ENCODE measurements around the gene NMS. TPM values are rescaled to one million over a fixed set of nuclear protein-coding genes. Genes with fewer than 3 reads are reported as not detected.

NMS gene
- total and polyA plus RNA-seq, 2 of the 8 experiments (the other 6 are each of a cell fraction or from before 2014, with no cell fraction given), result not detected

DNA sequence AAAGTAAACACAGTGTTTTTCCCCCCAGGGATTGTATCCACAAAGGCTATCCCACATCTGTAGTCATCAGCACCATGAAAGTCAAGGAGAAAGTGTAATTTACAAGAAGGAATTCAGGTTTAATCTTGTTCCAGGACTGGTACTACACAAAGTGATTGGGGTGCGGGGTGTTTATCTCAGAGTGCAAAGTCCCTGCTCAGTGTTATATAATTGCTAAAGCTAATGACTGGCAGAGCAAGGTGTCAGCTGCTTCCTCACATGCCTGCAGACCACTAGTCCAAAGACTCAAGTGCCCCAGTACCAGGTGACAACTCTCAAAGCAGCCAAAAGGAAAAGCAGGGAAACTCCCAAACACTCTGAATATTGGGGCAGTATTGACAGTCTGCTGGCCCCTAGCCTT is 52.1 kb downstream of the NMS start:
- Histone ChIP-seq H3K9me3 (ENCODE audit: insufficient read depth in 2 of 2, low read depth in 1 of 2, low read length in 1 of 2) (no peaks in the 10 kb centered on the region), H3K4me2 (ENCODE audit: insufficient read depth in 1 of 2, low read depth in 2 of 2, low read length in 2 of 2) (no peak overlapping the region), H4K91ac (replicated peaks; ENCODE audit: insufficient read length, low read length) (no peak overlapping the region), H3K4me3 (ENCODE audit: extremely low read depth in 1 of 4, insufficient read depth in 2 of 4, low read depth in 3 of 4, low read length in 4 of 4) (no peak overlapping the region), H2BK15ac (ENCODE audit: low read length) (no peak overlapping the region), H2AK5ac (ENCODE audit: low read depth, low read length) (no peak overlapping the region), H3K4me1 (replicated peaks in 1 of 4; ENCODE audit: control insufficient read depth in 3 of 4, insufficient read depth in 4 of 4, low read length in 3 of 4) (no peaks in the 10 kb centered on the region), H2AFZ (ENCODE audit: low read length) (no peak overlapping the region), H3K14ac (ENCODE audit: insufficient read length) (no peak overlapping the region), H2BK120ac (replicated peaks; ENCODE audit: low read depth, low read length) (no peak overlapping the region), H2BK5ac (ENCODE audit: low read depth, low read length) (no peak overlapping the region), H3K9ac (replicated peaks in 1 of 4; ENCODE audit: extremely low read depth in 1 of 4, low read depth in 3 of 4, low read length in 3 of 4) (no peak overlapping the region), H3K56ac (replicated peaks; ENCODE audit: insufficient read length, low read depth, low read length) (no peak overlapping the region), H4K20me1 (replicated peaks in 1 of 2; ENCODE audit: control insufficient read depth in 1 of 2, insufficient read depth in 2 of 2, low read length in 2 of 2) (no peaks in the 10 kb centered on the region), H3K4ac (replicated peaks; ENCODE audit: insufficient read length, low read depth, low read length) (no peak overlapping the region), H3K27me3 (replicated peaks in 1 of 4; ENCODE audit: control insufficient read depth in 3 of 4, extremely low read depth in 1 of 4, insufficient read depth in 3 of 4, low read length in 3 of 4) (no peaks in the 10 kb centered on the region), H3K36me3 (ENCODE audit: control insufficient read depth in 2 of 4, insufficient read depth in 4 of 4, low read length in 3 of 4) (no peaks in the 10 kb centered on the region), H3K18ac (ENCODE audit: extremely low read depth, low read length) (no peak overlapping the region), H2BK12ac (ENCODE audit: low read depth, low read length) (no peak overlapping the region), H3K79me1 (ENCODE audit: low read depth, low read length) (no peaks in the 10 kb centered on the region), H3K79me2 (ENCODE audit: control insufficient read depth in 1 of 2, insufficient read depth in 2 of 2, low read length in 2 of 2) (no peaks in the 10 kb centered on the region), H4K8ac (ENCODE audit: extremely low read depth, insufficient read depth, low read length) (no peak overlapping the region), H4K5ac (ENCODE audit: insufficient read length, low read depth, low read length) (no peak overlapping the region), H3K23me2 (ENCODE audit: low read depth, low read length) (no peaks in the 10 kb centered on the region; the same call in 1 of the 2 replicates), H3K27ac (ENCODE audit: low read depth, low read length) (no peak overlapping the region), H2BK20ac (ENCODE audit: low read length) (no peak overlapping the region), H3K23ac (ENCODE audit: insufficient read length) (no peak overlapping the region)
- WGBS, 2 experiments (ENCODE audit: extremely low coverage in 1 of 2, insufficient coverage in 1 of 2, insufficient read length in 1 of 2, insufficient replicate concordance in 2 of 2, low coverage in 1 of 2, low lambda C conversion rate in 2 of 2, missing lambda C conversion rate in 1 of 2), result 75% methylated on average over 1 of the region's 1 CpG; no CpG with 5 or more reads in 1 of the 2 experiments
- CTCF ChIA-PET (ENCODE audit: partially characterized antibody), result no interaction called here
- FAIRE-seq (no peak), DNase-seq (ENCODE audit: low read depth in 1 of 2, low spot score in 2 of 2) (no peak)
- POLR2A ChIA-PET (ENCODE audit: partially characterized antibody), result no interaction called here
- TF ChIP-seq POLR2AphosphoS5 (IDR thresholded peaks at IDR 0.05; ENCODE audit: low read depth, low read length) (no peak), CEBPB (IDR thresholded peaks at IDR 0.05; ENCODE audit: low read depth, low read length) (no peak), RFX5 (IDR thresholded peaks at IDR 0.05; ENCODE audit: borderline replicate concordance, low read depth, low read length) (no peak), BCL11A (IDR thresholded peaks at IDR 0.05; ENCODE audit: low read depth in 2 of 2, low read length in 2 of 2) (no peak), POU5F1 (IDR thresholded peaks at IDR 0.05; ENCODE audit: low read depth, low read length) (no peak), RBBP5 (IDR thresholded peaks at IDR 0.05; ENCODE audit: borderline replicate concordance, low read depth, low read length) (no peak), PHF8 (conservative IDR thresholded peaks at IDR 0.05; ENCODE audit: low read depth, low read length) (no peak), BRCA1 (IDR thresholded peaks at IDR 0.05; ENCODE audit: low read depth, low read length) (no peak), JUN (IDR thresholded peaks at IDR 0.05; ENCODE audit: low read depth, low read length) (no peak), POLR2A (IDR thresholded peaks at IDR 0.05; ENCODE audit: control extremely low read depth in 1 of 2, low read depth in 2 of 2, low read length in 2 of 2) (no peak), BACH1 (IDR thresholded peaks at IDR 0.05; ENCODE audit: low read length) (no peak), TAF1 (IDR thresholded peaks at IDR 0.05; ENCODE audit: low read depth, low read length) (no peak), CTBP2 (IDR thresholded peaks at IDR 0.05; ENCODE audit: borderline replicate concordance, insufficient read depth, insufficient read length, low read length) (no peak), EGR1 (IDR thresholded peaks at IDR 0.05; ENCODE audit: borderline replicate concordance, low read depth, low read length) (no peak)
- TF ChIP-seq, protein P1, sequence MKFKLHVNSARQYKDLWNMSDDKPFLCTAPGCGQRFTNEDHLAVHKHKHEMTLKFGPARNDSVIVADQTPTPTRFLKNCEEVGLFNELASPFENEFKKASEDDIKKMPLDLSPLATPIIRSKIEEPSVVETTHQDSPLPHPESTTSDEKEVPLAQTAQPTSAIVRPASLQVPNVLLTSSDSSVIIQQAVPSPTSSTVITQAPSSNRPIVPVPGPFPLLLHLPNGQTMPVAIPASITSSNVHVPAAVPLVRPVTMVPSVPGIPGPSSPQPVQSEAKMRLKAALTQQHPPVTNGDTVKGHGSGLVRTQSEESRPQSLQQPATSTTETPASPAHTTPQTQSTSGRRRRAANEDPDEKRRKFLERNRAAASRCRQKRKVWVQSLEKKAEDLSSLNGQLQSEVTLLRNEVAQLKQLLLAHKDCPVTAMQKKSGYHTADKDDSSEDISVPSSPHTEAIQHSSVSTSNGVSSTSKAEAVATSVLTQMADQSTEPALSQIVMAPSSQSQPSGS (IDR thresholded peaks at IDR 0.05; ENCODE audit: low read length), result no peak

All from H1 (cell line).